Activated T-cell treated with anti-CD3 and anti-CD28 coated beads, Interleukin-2, amount 50 U/mL, for 24 hours (primary cell): ENCODE measurements around the gene CALHM2.
"Not testable (repeated sequence)": the region's sequence is repeated elsewhere in the genome, so short reads cannot be mapped to it uniquely, and the experiment has no call there.

Source experiments
- DNase-seq: peaks from one replicate; pipeline ENCODE4 v3.0.0-alpha.2; 2020
- H3K27ac Mint-ChIP-seq: 2 replicates; pipeline ENCODE4 v1.8.0; 2020; ENCODE audit warnings: mild to moderate bottlenecking, mixed read lengths
- H3K27me3 Mint-ChIP-seq: 2 replicates; pipeline ENCODE4 v1.8.0; 2020; ENCODE audit warnings: mixed read lengths
- H3K36me3 Mint-ChIP-seq: 2 replicates; pipeline ENCODE4 v1.8.0; 2020; ENCODE audit warnings: low read depth, mixed read lengths
- H3K4me1 Mint-ChIP-seq: 2 replicates; pipeline ENCODE4 v1.8.0; 2020; ENCODE audit warnings: low read depth, mixed read lengths
- H3K4me3 Mint-ChIP-seq: 2 replicates; pipeline ENCODE4 v1.8.0; 2020; ENCODE audit warnings: mild to moderate bottlenecking, moderate library complexity, mixed read lengths
- H3K9me3 Mint-ChIP-seq: 2 replicates; pipeline ENCODE4 v1.8.0; 2020; ENCODE audit warnings: mixed read lengths

CALHM2 gene

GRCh38 chr10:103486635-103487409, 34.7 kb upstream of the CALHM2 start:
- not testable (repeated sequence) for DNase-seq, H3K9me3 Mint-ChIP-seq, H3K27me3 Mint-ChIP-seq, H3K27ac Mint-ChIP-seq, H3K4me3 Mint-ChIP-seq, H3K36me3 Mint-ChIP-seq, H3K4me1 Mint-ChIP-seq

- DNase-seq: no peak
- H3K27ac Mint-ChIP-seq: no peak overlapping the region
- no peak overlapping the region for H3K4me3 Mint-ChIP-seq
- peaks cover 3% of the 10 kb centered on the region for H3K4me1 Mint-ChIP-seq
- H3K27me3 Mint-ChIP-seq: no peaks in the 10 kb centered on the region
- H3K9me3 Mint-ChIP-seq: no peaks in the 10 kb centered on the region
- no peaks in the 10 kb centered on the region for H3K36me3 Mint-ChIP-seq
Measured at GRCh38 chr10:103481974-103482531, 29.9 kb upstream of the CALHM2 start.

- no peak for DNase-seq
- H3K4me3 Mint-ChIP-seq: no peak overlapping the region
- H3K4me1 Mint-ChIP-seq: peaks cover 5% of the 10 kb centered on the region
- no peaks in the 10 kb centered on the region for H3K9me3 Mint-ChIP-seq
- H3K36me3 Mint-ChIP-seq: no peaks in the 10 kb centered on the region
- H3K27ac Mint-ChIP-seq: no peak overlapping the region
- no peaks in the 10 kb centered on the region for H3K27me3 Mint-ChIP-seq
Measured at GRCh38 chr10:103480521-103480920, 28.4 kb upstream of the CALHM2 start.

DNA sequence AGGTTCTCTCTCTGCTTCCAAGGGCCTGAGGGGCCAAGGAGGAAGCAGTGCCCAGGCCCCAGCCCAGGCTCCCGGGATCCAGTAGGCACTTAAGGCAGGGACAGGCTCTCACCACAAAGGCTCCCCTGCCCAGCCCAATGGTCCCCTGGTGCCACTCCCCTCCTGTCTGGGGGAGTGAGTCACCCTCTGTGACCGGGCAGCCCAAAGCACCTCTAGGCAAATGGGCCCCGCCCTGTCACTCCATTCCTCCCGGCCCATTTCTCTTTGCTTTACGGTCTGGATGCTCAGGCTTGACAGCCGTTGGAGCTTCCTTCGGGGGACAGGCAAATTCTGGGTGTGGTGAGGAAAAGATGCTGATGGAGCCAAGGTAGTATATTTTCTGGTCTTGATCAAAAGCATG, 27.0 kb upstream of the CALHM2 start, which contains the start of gene CALHM3:
Gene CALHM3 (minus strand): TSS at position 106 of the 400 bp plus-strand sequence. CDS start 208 bp downstream, outside the sequence.
- DNase-seq: no peak
- no peaks in the 10 kb centered on the region for H3K27me3 Mint-ChIP-seq
- no peak within 1 kb of the TSS for H3K27ac Mint-ChIP-seq
- no peaks in the 10 kb centered on the region for H3K9me3 Mint-ChIP-seq
- H3K36me3 Mint-ChIP-seq: no peaks in the 10 kb centered on the region
- no peak within 1 kb of the TSS for H3K4me3 Mint-ChIP-seq
- peaks cover 5% of the 10 kb centered on the region for H3K4me1 Mint-ChIP-seq

DNA sequence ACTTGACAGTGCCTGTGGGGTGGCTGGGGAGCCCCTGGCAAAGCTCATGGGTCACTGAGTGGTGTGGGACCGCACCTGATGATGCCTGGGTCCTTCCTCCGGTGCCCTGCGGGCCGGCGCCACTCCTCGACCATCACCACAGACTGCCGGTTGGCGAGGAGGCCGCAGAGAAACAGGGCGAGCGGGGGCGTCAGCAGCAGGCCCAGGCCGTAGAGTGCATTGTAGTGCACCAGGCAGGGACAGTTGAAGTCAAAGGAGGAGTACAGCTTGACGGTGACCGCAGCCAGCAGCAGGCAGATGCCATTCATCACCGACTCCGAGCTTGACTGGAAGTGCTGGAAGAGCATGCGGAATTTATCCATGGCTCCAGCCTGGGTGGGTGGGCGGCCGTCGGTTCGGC, 26.5 kb upstream of the CALHM2 start:
- no peaks in the 10 kb centered on the region for H3K36me3 Mint-ChIP-seq
- H3K9me3 Mint-ChIP-seq: no peaks in the 10 kb centered on the region
- no peak overlapping the region for H3K4me3 Mint-ChIP-seq
- H3K27me3 Mint-ChIP-seq: no peaks in the 10 kb centered on the region
- H3K27ac Mint-ChIP-seq: no peak overlapping the region
- no peak for DNase-seq
- H3K4me1 Mint-ChIP-seq: peaks cover 5% of the 10 kb centered on the region

DNA sequence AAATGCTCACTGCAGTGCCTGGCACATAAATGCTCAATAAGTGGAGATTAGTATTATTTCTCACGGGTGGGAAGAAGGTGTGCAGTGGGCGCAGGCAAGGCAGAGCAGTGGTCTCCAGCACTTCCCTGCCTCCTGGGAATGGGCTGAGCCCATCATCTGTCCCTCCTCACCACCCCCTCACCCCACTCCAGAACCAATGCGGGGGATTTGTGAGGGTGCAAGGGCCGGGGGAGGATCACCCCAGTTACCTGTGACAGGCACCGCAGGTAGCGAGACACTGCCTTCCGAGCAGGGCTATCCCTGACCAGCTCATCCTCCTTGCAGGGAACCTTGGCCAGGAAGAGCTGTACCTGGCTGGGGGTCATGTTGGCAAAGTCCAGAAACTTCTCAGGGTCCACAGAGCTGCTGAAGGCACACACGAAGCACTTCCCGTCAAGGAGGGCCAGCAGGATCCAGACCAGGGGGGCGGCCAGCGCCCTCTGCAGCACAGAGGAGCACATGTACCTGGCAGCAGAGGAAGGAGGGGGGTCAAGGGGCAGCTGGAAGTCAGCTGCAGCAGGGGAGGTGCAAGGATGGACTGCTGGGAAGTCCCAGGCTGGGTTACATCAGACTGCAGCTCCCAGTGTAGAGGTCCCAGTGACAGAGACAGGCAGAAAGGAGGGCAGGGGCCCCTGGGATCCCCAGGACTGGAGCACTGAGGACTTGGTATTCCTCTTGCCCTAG, 24.0 kb upstream of the CALHM2 start:
- Mint-ChIP-seq H3K4me1 (peaks cover 16% of the 10 kb centered on the region), H3K36me3 (no peaks in the 10 kb centered on the region), H3K4me3 (no peak overlapping the region), H3K27me3 (no peaks in the 10 kb centered on the region), H3K27ac (no peak overlapping the region), H3K9me3 (no peaks in the 10 kb centered on the region)
- no peak for DNase-seq

DNA sequence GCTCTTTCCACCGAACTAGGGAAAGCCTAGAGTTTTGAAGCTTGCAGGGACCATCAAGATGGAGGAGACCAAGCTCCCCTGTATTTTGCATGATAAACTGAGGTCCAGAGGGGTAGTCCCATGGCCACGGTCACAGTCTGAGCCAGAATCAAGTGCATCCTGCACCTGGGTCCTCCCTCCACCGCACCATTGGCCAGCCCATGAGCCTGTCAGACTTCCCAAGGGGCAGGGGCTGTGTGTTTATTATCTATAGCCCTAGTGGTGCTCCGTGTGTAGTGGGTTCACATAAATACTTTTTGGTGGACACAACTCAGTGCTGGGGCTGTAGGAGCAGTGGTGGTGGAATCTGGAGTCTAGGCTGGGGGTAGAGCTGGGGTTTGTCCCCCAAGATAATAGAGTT, 23.3 kb upstream of the CALHM2 start:
- Mint-ChIP-seq H3K27ac (no peak overlapping the region), H3K4me1 (peaks cover 23% of the 10 kb centered on the region), H3K9me3 (no peaks in the 10 kb centered on the region), H3K4me3 (no peak overlapping the region), H3K36me3 (no peaks in the 10 kb centered on the region), H3K27me3 (no peaks in the 10 kb centered on the region)
- no peak for DNase-seq

DNA sequence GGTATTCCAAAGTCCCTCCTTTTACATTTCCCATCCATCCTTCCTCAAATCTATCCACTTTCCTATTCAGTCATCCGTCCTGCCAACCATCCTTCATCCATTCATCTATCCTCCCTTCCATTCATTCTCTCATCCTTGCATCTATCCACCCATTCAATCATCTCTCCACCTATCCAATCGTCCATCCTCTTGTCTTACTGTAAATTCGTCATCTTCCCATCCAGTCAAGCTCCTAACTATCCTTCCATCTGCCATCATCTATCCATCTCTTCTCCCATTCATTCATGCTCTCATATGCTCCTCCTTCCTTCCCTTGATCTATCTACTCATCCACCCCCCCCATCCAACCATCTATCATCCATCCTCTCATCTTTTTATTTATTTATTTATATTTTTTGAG, 21.9 kb upstream of the CALHM2 start:
- Mint-ChIP-seq H3K27ac (no peak overlapping the region), H3K4me3 (no peak overlapping the region), H3K9me3 (no peaks in the 10 kb centered on the region), H3K4me1 (peaks cover 25% of the 10 kb centered on the region), H3K36me3 (no peaks in the 10 kb centered on the region), H3K27me3 (no peaks in the 10 kb centered on the region)
- DNase-seq: no peak

- H3K27ac Mint-ChIP-seq: no peak overlapping the region
- H3K4me3 Mint-ChIP-seq: no peak overlapping the region
- H3K4me1 Mint-ChIP-seq: peaks cover 25% of the 10 kb centered on the region
- H3K9me3 Mint-ChIP-seq: no peaks in the 10 kb centered on the region
- no peaks in the 10 kb centered on the region for H3K36me3 Mint-ChIP-seq
- no peaks in the 10 kb centered on the region for H3K27me3 Mint-ChIP-seq
- no peak for DNase-seq
Measured at GRCh38 chr10:103473261-103473671, 21.1 kb upstream of the CALHM2 start.

DNA sequence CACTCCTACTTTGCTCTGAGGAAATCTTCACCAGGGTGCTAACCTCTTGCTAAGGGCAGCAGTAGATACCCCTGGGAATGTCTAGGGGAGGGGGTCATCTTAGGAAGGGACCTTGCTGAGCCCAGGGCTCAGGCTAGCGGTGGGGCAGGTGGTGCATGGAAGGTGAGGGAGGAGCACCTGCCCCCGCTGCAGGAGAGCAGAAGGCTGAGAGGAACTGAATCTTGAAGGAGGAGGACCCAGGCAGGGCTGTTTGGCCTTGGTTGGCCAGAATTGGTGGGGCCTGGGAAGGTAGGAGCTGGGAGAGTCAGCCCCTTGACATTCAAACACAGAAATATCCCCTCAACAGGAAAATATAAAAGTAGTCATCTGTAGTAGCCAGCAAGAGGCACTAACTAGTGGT, 19.8 kb upstream of the CALHM2 start:
- no peaks in the 10 kb centered on the region for H3K27me3 Mint-ChIP-seq
- no peak for DNase-seq
- H3K4me3 Mint-ChIP-seq: peak overlapping the region; percentile 53

DNA sequence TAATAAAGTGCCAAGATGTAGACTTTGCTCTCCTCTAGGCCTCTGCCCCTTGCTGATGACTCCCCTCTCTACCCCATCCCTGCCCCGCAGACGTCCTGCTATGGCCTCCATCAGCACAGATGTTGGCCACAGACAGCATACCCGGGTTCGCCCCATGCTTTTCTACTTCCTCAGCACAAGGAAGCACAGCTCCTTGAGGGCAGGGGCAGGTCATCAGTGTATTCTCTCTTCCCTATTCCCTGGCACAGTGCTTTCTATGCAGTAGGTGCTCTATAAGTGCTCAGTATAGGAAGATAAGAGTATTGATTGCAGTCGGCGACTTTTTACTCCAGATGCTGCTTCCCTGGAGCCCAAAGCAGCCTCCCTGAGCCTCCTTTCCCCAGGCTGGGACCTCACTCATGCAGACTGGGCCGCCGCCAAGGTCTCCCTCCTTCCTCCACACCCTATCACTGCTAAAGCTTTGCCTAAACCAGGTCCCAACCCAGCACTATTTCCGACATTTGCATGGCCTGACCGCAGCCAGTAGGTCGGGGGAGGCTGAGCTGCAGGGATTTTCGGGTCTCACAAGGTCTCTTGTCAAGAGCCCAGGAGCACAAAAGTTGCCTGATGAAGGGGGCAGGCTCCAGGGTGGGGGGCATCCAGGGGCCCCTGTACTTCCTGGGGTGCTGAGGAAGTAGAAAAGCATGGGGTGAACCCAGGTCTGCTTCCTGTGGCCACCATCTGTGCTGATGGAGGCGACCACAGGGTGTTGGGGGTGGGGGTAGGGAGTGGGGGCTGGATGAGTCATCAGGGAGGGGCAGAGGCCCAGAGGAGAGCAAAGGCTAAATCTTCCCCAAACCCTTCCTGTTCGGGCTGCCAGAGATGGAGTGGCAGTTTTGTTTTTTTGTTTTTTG, 18.8 kb upstream of the CALHM2 start:
- H3K9me3 Mint-ChIP-seq: no peaks in the 10 kb centered on the region
- peaks cover 24% of the 10 kb centered on the region for H3K4me1 Mint-ChIP-seq
- H3K4me3 Mint-ChIP-seq: peak overlapping the region; percentile 53
- H3K27ac Mint-ChIP-seq: peak overlapping the region; percentile 87
- no peaks in the 10 kb centered on the region for H3K36me3 Mint-ChIP-seq
- H3K27me3 Mint-ChIP-seq: no peaks in the 10 kb centered on the region
- DNase-seq: peak; percentile 72

More for the DNA sequence above, 19.8 kb upstream of the CALHM2 start:
- Mint-ChIP-seq H3K9me3 (no peaks in the 10 kb centered on the region), H3K4me1 (peaks cover 27% of the 10 kb centered on the region), H3K36me3 (no peaks in the 10 kb centered on the region), H3K27ac (peak overlapping the region; percentile 87)

DNA sequence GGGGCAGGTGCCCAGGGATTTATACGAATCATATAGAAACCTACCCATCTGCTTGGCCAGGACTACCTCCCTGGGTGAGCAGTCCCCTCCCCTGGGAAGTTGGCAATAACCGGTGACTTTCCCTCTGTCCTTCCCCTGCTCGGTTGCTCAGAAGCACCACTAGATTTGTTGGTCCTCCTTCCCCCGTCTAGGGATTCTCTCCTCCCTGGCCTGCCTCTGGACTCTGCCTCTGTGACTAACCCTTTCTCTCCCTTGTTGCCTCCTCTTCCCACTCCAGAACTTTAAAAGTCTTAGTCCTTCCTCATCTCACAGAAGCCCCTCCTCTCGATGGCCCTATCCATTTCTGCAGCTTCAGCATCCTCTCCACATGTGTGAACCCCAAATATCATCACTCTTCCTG, 17.0 kb upstream of the CALHM2 start:
- H3K27ac Mint-ChIP-seq: peak overlapping the region; percentile 3
- no peaks in the 10 kb centered on the region for H3K27me3 Mint-ChIP-seq
- peaks cover 24% of the 10 kb centered on the region for H3K4me1 Mint-ChIP-seq
- no peak for DNase-seq
- H3K4me3 Mint-ChIP-seq: no peak overlapping the region
- H3K36me3 Mint-ChIP-seq: no peaks in the 10 kb centered on the region
- no peaks in the 10 kb centered on the region for H3K9me3 Mint-ChIP-seq

- Mint-ChIP-seq H3K36me3 (no peaks in the 10 kb centered on the region), H3K27ac (no peak overlapping the region), H3K27me3 (no peaks in the 10 kb centered on the region), H3K4me3 (no peak overlapping the region), H3K4me1 (peaks cover 21% of the 10 kb centered on the region), H3K9me3 (no peaks in the 10 kb centered on the region)
- no peak for DNase-seq
Measured at GRCh38 chr10:103467406-103467805, 15.2 kb upstream of the CALHM2 start.

GRCh38 chr10:103466734-103467133, 14.6 kb upstream of the CALHM2 start:
- no peaks in the 10 kb centered on the region for H3K36me3 Mint-ChIP-seq
- peaks cover 15% of the 10 kb centered on the region for H3K4me1 Mint-ChIP-seq
- no peaks in the 10 kb centered on the region for H3K9me3 Mint-ChIP-seq
- DNase-seq: no peak
- H3K4me3 Mint-ChIP-seq: no peak overlapping the region
- no peaks in the 10 kb centered on the region for H3K27me3 Mint-ChIP-seq
- H3K27ac Mint-ChIP-seq: no peak overlapping the region
